Colonic mucosa (tissue), 4 donors: Measurements from ENCODE around the gene H1-8. TPM values are rescaled to one million over a fixed set of nuclear protein-coding genes. Genes with fewer than 3 reads are reported as not detected.
A peak's percentile ranks its signal among the peaks of the same experiment; 100 is the strongest.

ENCODE experiments used
- DNase-seq: peaks from one replicate; pipeline ENCODE4 v3.0.0-alpha.2; 2020
- H3K27ac ChIP-seq: fragments of 200-600 bp; one replicate; pipeline ENCODE4 v1.8.0; 2021
- H3K27me3 ChIP-seq: fragments of 200-600 bp; one replicate; pipeline ENCODE4 v1.8.0; 2021
- H3K36me3 ChIP-seq: fragments of 200-600 bp; one replicate; pipeline ENCODE4 v1.8.0; 2021
- H3K4me1 ChIP-seq: fragments of 200-600 bp; one replicate; pipeline ENCODE4 v1.8.0; 2021; ENCODE audit warnings: mild to moderate bottlenecking
- H3K4me3 ChIP-seq: fragments of 200-600 bp; one replicate; pipeline ENCODE4 v1.8.0; 2021
- H3K9ac ChIP-seq, 2 donors: one replicate each; pipeline ENCODE4 v1.7.0; 2013; ENCODE audit warnings: control low read depth in 2 of 2, low read depth in 2 of 2, low read length in 2 of 2
- H3K9me3 ChIP-seq: fragments of 200-600 bp; one replicate; pipeline ENCODE4 v1.8.0; 2021
- intact Hi-C: fragments of 100-400 bp; cut with DNase I; formaldehyde crosslinking; loops from one replicate; pipeline ENCODE4 v1.14.1; 2022
- total RNA-seq, 2 donors: library from RNA; stranded (reverse); fragmentation: NEBNext Ultra II Directional in 1 of 2; extraction: Animal tissue kit (Norgen Biotek cat#: 25700) in 1 of 2; gene quantifications; one replicate each; pipeline ENCODE4 v1.2.1, GENCODE V29; 2021
- TF ChIP-seq, protein P1 (sequence below): fragments of 200-600 bp; IDR thresholded peaks from one replicate; pipeline ENCODE4 v1.8.0; 2022; ENCODE audit warnings: antibody characterized with exemption, mild to moderate bottlenecking
- donor health status: healthy.
- donor health status: DM: no; HTN: no; CAD: no.
- donor health status: DM: no; HTN: no; CAD: no.

H1-8 gene
- total RNA-seq, 2 donors from 2014 or later: not detected

DNA sequence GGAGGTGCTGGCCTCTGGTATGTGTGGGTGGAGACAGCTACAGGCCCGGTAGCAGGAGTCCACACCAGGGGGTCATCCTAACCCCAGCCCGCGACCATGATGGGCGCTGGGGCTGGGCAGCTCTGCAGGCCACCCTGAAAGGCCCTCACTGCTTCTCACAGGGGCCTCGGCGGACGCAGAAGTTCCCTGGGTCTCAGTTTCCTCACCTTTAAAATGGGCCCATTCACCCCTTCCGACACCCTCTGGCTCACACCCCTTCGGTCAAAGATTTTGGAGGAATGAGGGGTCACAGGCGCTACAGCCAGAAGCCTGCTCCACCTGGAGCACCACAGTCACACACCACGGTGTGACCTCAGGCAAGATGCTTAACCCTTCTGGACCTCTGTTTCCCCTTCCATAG is 55.5 kb downstream of the H1-8 start:
- Histone ChIP-seq H3K27ac (peak overlapping the region; percentile 41), H3K36me3 (no peaks in the 10 kb centered on the region), H3K9me3 (no peaks in the 10 kb centered on the region), H3K27me3 (no peaks in the 10 kb centered on the region), H3K4me1 (no peaks in the 10 kb centered on the region), H3K9ac (no peak overlapping the region), H3K4me3 (no peak overlapping the region)
- intact Hi-C loops: no loop called here
- TF ChIP-seq, protein P1, sequence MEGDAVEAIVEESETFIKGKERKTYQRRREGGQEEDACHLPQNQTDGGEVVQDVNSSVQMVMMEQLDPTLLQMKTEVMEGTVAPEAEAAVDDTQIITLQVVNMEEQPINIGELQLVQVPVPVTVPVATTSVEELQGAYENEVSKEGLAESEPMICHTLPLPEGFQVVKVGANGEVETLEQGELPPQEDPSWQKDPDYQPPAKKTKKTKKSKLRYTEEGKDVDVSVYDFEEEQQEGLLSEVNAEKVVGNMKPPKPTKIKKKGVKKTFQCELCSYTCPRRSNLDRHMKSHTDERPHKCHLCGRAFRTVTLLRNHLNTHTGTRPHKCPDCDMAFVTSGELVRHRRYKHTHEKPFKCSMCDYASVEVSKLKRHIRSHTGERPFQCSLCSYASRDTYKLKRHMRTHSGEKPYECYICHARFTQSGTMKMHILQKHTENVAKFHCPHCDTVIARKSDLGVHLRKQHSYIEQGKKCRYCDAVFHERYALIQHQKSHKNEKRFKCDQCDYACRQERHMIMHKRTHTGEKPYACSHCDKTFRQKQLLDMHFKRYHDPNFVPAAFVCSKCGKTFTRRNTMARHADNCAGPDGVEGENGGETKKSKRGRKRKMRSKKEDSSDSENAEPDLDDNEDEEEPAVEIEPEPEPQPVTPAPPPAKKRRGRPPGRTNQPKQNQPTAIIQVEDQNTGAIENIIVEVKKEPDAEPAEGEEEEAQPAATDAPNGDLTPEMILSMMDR: no peak
- DNase-seq: no peak

DNA sequence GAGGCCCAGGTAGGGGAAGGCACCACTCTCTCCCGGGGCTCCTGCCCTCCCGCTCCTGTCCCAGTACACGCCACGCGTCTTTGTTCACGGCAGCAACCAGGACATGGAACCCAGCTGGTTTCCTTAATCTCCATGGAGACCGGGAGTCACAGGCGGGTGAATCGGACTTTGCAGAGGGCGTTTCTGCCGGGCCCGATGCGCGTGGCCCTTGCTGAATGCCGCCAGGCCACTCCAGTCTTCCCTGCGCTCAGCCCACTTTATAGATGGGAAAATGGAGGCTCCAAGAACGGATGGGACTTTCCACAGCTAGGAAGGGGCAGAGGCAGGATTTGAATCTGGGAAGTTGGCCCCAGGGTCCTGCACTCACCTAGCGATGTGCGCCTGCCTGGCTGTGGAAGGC is 56.1 kb downstream of the H1-8 start:
- peak overlapping the region; percentile 41 for H3K27ac ChIP-seq
- H3K4me1 ChIP-seq: no peaks in the 10 kb centered on the region

GRCh38 chr3:129599607-129600006 is 56.6 kb downstream of the H1-8 start:
- Histone ChIP-seq H3K27me3 (peaks cover 4% of the 10 kb centered on the region), H3K27ac (peak overlapping the region; percentile 41), H3K9me3 (no peaks in the 10 kb centered on the region), H3K36me3 (no peaks in the 10 kb centered on the region), H3K9ac (peak overlapping the region; percentile 12 to 23), H3K4me3 (no peak overlapping the region), H3K4me1 (no peaks in the 10 kb centered on the region)
- intact Hi-C loops: no loop called here
- DNase-seq: no peak
- TF ChIP-seq, protein P1: no peak

More for the DNA sequence above, 56.1 kb downstream of the H1-8 start:
- no peak for DNase-seq
- Histone ChIP-seq H3K27me3 (no peaks in the 10 kb centered on the region), H3K36me3 (no peaks in the 10 kb centered on the region), H3K4me3 (no peak overlapping the region), H3K9ac (no peak overlapping the region), H3K9me3 (no peaks in the 10 kb centered on the region)
- TF ChIP-seq, protein P1: no peak
- intact Hi-C loops: no loop called here

DNA sequence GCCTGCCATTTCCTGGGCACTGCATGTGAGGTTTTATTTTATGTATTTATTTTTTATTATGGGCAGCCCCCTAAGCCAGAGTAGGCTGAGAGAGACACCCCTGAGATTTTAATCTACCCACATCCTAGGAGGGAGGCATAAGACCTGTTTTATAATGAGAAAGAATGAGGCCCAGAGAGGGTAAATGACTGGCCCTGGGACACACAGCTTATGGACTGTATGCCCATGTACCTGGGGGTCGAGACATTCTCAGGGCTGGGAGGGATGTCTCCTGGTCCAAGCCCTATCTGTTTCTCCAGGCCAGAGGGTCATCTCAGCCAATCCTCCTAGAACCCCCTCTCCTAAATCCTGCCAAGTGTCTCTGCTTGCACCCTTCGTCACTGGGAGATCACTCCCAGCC is 57.4 kb downstream of the H1-8 start:
- Histone ChIP-seq H3K36me3 (no peaks in the 10 kb centered on the region), H3K27me3 (peaks cover 11% of the 10 kb centered on the region), H3K9me3 (no peaks in the 10 kb centered on the region), H3K9ac (no peak overlapping the region), H3K4me3 (no peak overlapping the region), H3K4me1 (no peaks in the 10 kb centered on the region), H3K27ac (peak overlapping the region; percentile 41)
- intact Hi-C loops: no loop called here
- no peak for DNase-seq
- TF ChIP-seq, protein P1: no peak

Other genes starting within 250 kb of the H1-8 start
- gene EFCAB12, start 114.5 kb upstream of the H1-8 start, total RNA-seq: under 1 TPM; 0.16 to 0.47 TPM
- gene MBD4, start 103.2 kb upstream of the H1-8 start, total RNA-seq: 10 to 100 TPM; 25.0 to 28.9 TPM
- gene IFT122, start 103.0 kb upstream of the H1-8 start, total RNA-seq: 10 to 100 TPM; 15.6 to 31.5 TPM
- not detected for gene RHO, start 14.5 kb upstream of the H1-8 start, total RNA-seq
- gene PLXND1, start 63.5 kb downstream of the H1-8 start, total RNA-seq: 10 to 100 TPM; 25.6 to 26.7 TPM